Inflammatory macrophage (primary cell): ENCODE data around the gene PCED1B.

ENCODE experiments used
- DNase-seq, 2 donors: peaks; one replicate each; pipeline ENCODE4 v3.0.0-alpha.2; 2020 to 2022

The PCED1B gene

DNA sequence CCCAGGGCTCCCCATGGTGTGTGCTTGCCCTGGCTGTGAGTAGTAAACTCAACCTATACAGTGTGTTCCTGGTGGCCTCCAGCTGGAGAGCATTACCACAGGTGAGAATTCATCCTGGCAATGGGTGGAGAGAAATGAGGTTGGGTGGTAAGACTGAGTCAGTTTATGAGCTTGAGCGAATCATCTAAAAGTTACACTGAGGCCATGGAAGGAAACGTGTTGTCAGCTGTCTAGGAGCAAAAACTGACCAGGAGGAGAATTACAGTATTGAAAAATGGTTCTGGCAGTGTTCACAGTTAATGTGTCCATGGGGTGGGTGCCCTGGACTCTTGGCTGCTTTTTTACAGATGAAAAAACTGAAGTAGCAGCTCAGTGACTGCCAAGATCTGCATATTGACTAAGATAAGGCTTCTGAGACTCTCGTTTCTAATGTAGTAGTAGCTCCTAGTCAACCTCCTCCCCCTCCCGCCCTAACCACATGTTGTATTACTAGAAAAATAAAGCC, 202.3 kb downstream of the PCED1B start:
- DNase-seq: no peak

DNA sequence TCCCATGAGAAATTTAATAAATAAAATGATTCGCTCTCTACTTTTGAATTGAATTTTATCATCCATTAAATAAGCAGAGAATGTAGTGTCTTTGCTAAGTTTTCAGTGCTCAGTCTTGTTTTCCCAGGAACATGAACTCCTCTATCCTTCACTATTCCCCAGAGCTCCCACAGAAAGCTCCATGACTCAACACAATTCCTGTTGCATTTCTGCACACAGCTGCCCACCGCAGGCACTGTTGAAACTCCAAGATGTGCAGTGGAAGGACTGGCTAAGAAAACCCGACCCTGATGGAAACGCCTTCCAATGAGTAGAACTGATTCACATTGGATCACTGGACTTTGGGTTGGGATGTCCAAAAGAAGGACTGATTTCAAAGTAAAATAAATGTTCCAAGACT, 202.8 kb downstream of the PCED1B start:
- no peak for DNase-seq
